HG02678 (cell line): ENCODE measurements around the gene CLOCK.
A peak's percentile ranks its signal among the peaks of the same experiment; 100 is the strongest.

Experiments
- ATAC-seq: cut with Tn5 transposase; IDR thresholded peaks from one replicate; pipeline ENCODE4 v1.9.1; 2021; ENCODE audit warnings: mild to moderate bottlenecking, moderate library complexity; ENCODE audit not compliant: unreplicated experiment

The CLOCK gene

DNA sequence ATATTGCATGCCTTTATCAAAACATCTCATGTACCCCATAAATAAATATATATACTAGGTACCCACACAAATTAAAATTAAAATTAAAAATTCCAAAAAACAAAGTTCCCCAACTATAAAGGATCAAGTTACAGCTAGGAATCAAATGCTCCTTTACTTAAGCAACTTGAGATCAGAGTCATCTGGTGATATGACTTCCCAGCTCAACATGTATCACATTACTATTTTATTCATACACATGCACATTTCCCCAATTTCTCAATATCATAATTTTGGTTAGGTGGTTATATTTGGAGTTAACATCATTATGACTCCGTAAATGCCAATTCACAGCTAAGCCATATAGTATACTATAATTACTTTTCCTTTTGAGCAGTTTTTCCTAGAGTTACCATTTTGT is 60.9 kb downstream of the CLOCK start:
- no peak for ATAC-seq

GRCh38 chr4:55483315-55483714 is 63.4 kb downstream of the CLOCK start:
- ATAC-seq = no peak

GRCh38 chr4:55475394-55476243 is 71.1 kb downstream of the CLOCK start:
- no peak for ATAC-seq

DNA sequence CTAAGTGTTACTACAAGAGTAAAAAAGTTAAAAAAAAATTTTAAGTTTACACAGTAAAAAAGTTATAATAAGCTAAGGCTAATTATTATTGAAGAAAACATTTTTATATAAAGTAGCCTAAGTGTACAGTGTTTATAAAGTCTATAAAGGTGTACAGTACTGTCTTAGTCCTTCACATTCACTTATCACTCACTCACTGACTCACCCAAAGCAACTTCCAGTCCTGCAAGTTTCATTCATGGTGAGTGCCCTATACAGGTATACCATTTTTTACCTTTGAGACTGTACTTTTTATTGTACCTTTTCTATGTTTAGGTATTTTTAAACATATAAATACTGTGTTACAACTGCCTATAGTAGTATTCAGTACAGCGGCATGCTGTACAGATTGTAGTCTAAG is 76.7 kb downstream of the CLOCK start:
- ATAC-seq = no peak

DNA sequence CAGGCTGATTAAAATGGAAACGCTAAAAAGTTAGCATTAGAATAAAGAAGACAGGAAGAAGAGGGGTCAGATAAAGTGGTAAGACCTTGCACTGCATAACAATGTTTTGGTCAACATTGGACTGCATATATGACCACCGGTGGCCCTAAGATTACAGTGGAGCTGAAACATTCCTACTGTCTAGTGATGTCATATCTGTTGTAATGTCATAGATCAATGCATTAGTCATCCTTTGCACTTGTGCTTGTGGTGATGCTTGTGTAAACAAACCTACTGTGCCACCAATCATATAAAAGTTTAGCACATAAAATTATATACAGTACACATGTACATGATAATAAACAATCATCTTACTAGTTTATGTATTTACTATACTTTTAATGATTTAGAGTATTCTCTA is 78.0 kb downstream of the CLOCK start:
- ATAC-seq = no peak

GRCh38 chr4:55466001-55466400 is 80.7 kb downstream of the CLOCK start:
- ATAC-seq = no peak

DNA sequence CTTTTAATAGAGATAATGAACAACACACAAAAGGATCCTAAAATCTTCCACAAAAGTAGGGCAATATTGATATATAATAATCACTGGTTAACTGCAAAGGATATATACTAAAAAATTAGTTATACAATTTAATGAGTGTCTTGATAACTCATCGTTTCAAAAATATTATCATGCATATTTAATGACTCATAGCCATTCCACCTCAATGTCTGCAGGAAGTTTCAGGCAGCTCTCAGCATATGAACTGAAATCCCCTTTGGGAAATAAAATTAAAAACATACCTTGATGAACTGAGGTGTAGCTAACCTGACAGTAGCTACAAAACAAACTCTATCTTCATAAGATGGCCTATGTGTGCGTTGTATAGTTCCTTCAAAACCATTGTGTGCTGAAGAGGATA is 88.1 kb downstream of the CLOCK start:
- ATAC-seq = no peak

- no peak for ATAC-seq
These were observed 88.5 kb downstream of the CLOCK start for GRCh38 chr4:55458164-55458563.

- ATAC-seq = no peak
These were observed 96.1 kb downstream of the CLOCK start for GRCh38 chr4:55450566-55450965.

DNA sequence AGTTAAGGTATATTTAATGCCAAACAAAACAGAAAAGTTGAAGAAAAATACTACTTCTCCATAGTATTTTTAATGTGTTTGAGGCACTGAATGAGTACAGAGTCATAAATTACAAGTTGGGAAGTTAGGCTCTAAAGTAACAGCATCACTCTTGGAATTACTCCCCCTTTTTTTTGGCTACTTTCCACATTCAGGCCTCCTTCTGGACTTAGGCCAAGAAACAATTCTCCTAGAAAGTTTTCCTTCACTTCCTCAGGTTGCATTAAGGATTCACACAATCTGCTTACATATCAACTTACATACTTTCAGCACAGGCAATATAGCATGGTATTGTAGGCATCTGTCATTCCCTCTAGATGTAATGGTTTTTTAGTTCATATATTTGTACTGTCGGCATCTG is 98.9 kb downstream of the CLOCK start:
- no peak for ATAC-seq

DNA sequence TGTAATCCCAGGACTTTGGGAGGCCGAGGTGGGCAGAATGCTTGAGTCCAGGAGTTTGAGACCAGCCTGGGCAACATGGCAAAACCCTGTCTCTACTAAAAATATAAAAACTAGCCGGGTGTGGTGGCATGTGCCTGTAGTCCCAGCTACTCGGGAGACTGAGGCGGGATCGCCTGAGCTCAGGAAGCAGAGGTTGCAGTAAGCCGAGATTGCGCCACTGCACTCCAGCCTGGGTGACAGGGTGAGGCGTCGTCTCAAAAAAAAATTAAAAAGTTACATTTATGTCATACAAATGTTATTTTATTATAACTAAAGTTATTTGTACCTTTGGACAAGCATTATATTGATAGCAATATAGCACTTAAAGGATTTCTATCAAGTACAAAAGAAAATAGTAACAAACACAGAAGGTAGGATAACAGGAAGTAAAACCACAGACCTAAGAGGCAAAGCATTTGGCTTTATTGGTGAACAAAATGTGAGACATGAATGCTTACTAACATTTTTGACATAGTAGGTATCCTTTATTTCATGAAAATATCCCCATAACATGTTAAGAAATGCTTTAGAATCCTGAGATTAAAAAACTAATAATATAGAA is 99.5 kb downstream of the CLOCK start:
- ATAC-seq = no peak

GRCh38 chr4:55446578-55446922 is 100.2 kb downstream of the CLOCK start:
- ATAC-seq = no peak

- no peak for ATAC-seq
These were observed 100.7 kb downstream of the CLOCK start for GRCh38 chr4:55445921-55446577.

DNA sequence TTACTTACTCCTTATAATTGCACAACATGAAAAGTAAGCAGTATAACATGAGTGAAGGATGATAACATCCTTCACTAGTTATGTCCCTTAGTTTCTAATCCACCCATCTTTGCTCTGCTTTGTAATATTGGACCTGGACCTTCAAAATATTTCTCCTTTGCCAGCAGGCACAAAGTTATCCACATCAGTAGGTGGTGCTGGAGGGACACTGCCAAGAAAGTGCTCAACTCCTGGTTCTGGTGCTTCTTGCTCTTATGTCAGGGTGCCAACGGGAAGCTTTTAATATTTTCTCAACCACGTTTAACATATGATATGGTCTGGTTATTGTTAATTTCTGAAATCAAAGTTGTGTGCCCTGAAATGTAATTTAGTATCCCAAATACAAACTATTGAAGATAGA is 101.9 kb downstream of the CLOCK start:
- no peak for ATAC-seq

- ATAC-seq = no peak
These were observed 104.2 kb downstream of the CLOCK start for GRCh38 chr4:55442541-55442940.

DNA sequence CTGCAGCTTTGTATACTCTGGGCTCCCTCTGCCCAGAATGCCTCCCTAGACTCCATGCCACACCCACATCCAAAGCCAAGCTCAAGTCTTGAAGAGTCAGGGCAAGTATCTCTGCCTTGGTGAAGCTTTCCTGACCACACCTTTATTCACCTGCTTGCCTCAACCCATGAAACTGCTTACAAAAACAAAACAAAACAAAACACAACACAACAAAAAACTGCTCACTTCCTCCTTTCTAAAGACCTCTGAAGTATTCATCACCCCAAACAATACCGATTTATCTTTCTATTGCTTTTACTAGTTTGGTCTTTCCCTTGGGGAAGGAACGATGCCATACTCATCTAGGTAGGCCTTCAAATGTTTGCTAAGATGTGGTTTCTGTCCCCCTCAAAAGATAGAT is 105.9 kb downstream of the CLOCK start:
- no peak for ATAC-seq

DNA sequence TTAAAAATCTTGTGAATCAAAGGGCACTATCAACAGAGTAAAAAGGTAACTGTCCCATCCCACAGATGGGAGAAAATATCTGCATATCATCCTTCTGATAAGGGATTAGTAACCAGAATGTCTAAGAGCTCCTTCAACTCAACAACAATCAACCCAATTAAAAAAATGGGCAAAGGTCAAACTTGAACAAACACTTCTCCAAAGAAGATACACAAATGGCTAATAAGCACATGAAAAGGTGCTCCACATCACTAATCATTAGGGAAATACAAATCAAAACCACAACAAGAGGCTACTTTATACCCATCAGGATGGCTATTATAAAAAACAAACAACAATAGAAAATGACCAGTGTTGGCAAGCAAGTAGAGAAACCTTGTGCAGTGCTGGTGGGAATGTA is 107.7 kb downstream of the CLOCK start:
- no peak for ATAC-seq

DNA sequence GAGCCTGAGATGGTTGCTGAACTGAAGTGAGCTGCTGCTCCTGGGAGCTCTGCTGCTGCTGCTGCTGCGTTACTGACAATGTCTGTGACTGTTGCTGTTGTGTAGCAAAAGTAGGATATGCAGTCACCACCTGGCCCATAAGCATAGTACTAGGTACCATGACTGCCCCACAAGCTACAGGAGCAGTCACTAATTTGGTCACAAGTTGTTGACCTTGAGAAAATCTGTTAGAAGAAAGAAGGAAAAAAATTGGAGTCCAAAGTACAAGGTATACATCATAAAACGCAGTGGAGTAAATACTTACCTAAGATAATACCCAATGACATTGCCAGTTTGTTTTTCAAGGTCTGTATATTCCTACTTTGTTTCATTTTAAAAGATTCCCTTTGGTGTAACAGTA is 108.4 kb downstream of the CLOCK start:
- ATAC-seq = no peak

- ATAC-seq = no peak
These were observed 108.9 kb downstream of the CLOCK start for GRCh38 chr4:55437823-55438222.

GRCh38 chr4:55437356-55437796 is 109.3 kb downstream of the CLOCK start:
- no peak for ATAC-seq

- peak; percentile 69 for ATAC-seq
These were observed 111.4 kb downstream of the CLOCK start for GRCh38 chr4:55435141-55435841.
